ENCODE results near the gene CAPZA3.
"Not testable (repeated sequence)": the region's sequence is repeated elsewhere in the genome, so short reads cannot be mapped to it uniquely, and the experiment has no call there.

DNA sequence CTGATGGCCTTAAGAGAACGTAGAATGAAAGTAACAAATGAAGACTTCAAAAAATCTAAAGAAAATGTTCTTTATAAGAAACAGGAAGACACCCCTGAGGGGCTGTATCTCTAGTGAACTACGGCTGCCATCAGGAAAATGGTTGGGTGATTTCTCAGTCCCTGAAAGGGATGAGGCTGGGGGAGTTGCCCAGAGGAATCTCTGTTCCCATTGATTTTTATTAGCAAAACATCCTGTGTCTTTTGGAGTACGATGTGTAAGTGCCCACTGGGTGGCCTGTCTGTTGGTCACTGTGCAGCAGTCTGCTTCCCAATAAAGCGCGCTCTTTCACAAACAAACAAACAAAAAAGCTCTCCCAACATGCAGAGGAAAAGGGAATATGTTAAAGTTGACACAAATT lies 43.9 kb upstream of the CAPZA3 start:
- TF ChIP-seq, protein P1, sequence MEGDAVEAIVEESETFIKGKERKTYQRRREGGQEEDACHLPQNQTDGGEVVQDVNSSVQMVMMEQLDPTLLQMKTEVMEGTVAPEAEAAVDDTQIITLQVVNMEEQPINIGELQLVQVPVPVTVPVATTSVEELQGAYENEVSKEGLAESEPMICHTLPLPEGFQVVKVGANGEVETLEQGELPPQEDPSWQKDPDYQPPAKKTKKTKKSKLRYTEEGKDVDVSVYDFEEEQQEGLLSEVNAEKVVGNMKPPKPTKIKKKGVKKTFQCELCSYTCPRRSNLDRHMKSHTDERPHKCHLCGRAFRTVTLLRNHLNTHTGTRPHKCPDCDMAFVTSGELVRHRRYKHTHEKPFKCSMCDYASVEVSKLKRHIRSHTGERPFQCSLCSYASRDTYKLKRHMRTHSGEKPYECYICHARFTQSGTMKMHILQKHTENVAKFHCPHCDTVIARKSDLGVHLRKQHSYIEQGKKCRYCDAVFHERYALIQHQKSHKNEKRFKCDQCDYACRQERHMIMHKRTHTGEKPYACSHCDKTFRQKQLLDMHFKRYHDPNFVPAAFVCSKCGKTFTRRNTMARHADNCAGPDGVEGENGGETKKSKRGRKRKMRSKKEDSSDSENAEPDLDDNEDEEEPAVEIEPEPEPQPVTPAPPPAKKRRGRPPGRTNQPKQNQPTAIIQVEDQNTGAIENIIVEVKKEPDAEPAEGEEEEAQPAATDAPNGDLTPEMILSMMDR (IDR thresholded peaks at IDR 0.05) = not testable (repeated sequence)
- not testable (repeated sequence) for TF ChIP-seq EP300 (IDR thresholded peaks at IDR 0.05; ENCODE audit: low read depth); POLR2AphosphoS5 (IDR thresholded peaks at IDR 0.05); POLR2A (IDR thresholded peaks at IDR 0.05)

Measured in transverse colon (tissue), 4 donors.